Kidney tubule cell (primary cell): ENCODE results near the gene S100A8.
"Not testable (repeated sequence)": the region's sequence is repeated elsewhere in the genome, so short reads cannot be mapped to it uniquely, and the experiment has no call there.

Experiments
- DNase-seq: peaks from one replicate; pipeline ENCODE4 v3.0.0-alpha.2; 2018; ENCODE audit warnings: low spot score

S100A8 gene

GRCh38 chr1:153417136-153417888 is 26.4 kb upstream of the S100A8 start:
- no peak for DNase-seq

GRCh38 chr1:153415850-153416570 is 25.1 kb upstream of the S100A8 start, which contains the start of gene S100A7A:
S100A7A (plus strand) TSS chr1:153416520; CDS start chr1:153418083, 1,563 bp downstream.
- DNase-seq = no peak

- not testable (repeated sequence) for DNase-seq
Measured at GRCh38 chr1:153413961-153414360, 23.1 kb upstream of the S100A8 start.

DNA sequence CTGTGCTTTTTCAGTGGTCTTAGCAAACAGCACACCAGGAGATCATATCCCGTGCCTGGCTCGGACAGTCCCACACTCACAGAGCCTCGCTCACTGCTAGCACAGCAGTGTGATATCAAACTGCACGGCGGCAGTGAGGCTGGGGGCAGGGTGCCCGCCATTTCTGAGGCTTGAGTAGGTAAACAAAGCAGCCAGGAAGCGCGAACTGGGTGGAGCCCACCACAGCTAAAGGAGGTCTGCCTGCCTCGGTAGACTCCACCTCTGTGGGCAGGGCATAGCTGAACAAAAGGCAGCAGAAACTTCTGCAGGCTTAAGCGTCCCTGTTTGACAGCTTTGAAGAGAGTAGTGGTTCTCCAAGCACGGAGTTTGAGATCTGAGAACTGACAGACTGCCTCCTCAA is 16.4 kb upstream of the S100A8 start:
- DNase-seq = not testable (repeated sequence)

GRCh38 chr1:153405825-153406599 is 15.1 kb upstream of the S100A8 start:
- DNase-seq = not testable (repeated sequence)

- DNase-seq = peak; percentile 32
Measured at GRCh38 chr1:153404768-153405167, 13.9 kb upstream of the S100A8 start.

GRCh38 chr1:153404086-153404635 is 13.3 kb upstream of the S100A8 start:
- DNase-seq = no peak

DNA sequence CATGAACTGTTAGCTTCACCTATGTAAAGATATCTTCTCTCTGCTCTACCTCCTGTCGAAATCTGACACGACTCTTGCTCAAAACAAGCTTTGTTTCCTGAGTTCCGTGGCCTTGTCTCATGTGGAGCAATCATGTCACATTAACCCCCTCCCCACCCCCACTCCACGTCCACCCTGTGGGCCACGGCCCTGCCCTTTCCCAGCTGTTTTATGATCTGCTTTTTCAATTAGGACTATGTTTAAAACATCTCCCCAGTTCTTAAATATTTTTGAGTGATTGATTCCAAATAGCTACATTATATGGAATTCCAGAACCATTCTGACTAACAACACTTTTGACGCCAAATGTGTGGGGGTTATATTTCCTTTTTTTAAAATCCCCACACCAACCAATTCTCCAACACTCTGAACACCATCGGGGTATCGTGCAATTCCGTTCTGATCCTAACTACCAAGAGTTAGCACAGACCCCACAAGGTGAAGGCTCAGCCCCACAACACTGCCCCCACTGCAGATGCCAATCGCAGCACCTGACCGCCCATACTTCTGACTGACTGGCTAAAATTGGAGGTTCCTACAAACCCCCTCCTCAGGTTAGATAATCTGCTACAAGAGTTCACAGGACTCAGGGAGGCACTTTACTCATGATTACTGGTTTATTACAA is 12.7 kb upstream of the S100A8 start:
- no peak for DNase-seq

- DNase-seq = no peak
Measured at GRCh38 chr1:153402226-153402625, 11.4 kb upstream of the S100A8 start.

DNA sequence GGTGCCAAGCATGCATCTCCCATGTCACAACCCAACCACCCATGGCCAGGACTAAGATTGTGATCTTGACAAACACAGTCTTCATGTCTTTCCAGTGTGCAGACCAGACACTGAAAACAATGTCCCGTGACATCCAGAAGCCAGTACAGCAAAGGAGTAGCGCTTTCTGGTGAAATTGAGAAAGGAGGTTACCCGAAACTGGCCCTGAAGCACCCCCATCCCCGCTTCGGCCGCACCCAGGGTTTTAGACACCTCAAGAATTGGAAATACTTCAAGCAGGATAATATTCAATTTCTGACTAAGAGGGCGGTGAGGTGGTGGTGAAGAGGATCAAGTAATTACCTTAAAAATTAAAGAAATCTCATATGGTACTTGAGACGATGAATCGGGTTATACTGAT is 10.6 kb upstream of the S100A8 start:
- DNase-seq = no peak

DNA sequence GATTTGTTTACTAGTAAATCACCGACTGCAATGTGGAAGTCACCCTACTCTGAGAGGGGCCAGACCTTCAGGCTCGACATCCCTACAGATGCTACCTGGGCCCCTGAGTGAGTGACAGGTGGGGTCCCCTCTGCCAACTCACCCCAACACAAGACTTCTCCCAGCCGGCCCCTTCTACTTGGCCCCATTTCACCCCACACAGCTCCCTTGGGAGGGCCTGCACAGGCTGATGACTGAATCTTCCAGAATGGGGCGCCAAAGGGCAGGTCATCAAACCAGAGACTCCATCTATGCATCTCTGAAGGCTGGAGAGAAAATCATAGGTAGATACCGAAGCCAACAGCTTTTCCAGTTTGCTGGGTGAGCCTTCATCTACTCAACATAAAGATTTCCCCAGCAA is 9.4 kb upstream of the S100A8 start:
- no peak for DNase-seq

- no peak for DNase-seq
Measured at GRCh38 chr1:153399401-153400055, 8.7 kb upstream of the S100A8 start.

DNA sequence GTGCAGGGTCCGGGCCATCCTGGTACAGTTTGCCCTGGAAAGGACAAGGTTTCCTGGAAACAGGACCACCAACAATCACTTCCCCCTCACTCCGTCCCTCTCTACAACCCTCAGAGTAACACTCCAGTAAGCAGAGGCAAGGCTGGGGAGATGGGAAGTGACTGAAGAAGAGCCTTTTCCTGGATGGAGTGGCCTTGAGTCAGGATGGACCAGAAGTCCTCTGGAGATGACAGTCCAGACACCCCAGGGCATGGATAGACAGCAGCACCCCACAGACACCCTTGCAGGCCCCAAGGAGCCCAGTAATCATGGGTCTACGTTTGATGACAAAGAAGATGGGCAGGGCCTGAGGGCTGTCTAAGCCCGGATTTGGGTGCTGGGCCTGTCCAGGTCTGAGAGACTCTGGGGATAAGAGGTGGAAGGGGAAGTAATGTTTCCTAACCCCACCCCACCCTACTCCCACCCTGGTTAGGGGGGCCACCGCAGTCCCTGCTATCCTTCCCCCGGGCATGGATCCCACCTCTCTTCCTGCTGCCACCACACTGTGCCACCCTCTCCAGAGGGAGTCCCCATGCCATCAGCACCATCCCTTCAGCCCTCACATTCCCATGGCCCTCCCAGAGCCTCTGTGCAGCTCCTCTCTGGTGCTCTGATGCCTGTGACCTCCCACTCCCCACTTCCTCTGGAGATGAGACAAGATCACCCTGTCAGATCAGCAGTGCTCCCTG is 7.2 kb upstream of the S100A8 start:
- DNase-seq = no peak

GRCh38 chr1:153397051-153397923 is 6.4 kb upstream of the S100A8 start:
- DNase-seq = no peak

GRCh38 chr1:153396461-153396860 is 5.6 kb upstream of the S100A8 start:
- no peak for DNase-seq

- DNase-seq = no peak
Measured at GRCh38 chr1:153395776-153396175, 4.9 kb upstream of the S100A8 start.

DNA sequence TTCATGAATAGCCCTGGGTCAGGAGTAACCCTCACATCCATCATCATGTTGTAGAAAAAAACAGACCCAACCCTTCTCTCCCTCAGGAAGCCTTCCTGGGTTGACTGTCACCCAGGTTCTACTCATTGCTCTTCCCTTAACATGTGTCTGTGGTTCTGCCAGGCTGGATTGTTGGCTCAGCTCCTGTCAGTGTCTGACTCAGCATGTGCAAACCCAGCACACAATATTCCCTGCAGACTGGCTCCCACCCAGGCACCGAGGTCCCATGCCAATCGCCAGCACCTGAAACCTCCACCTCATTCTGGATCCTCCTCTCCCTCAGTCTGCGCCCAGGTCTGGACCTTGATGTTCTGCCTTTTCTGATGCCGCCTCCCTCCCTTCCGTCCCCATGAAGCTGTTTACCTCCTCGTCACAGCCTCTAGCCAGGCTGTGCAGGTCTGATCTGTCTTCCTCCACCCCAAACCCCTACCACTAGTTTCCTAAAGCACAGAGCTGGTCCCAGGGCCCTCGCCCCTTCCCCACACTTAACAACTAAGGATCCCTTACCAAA is 4.3 kb upstream of the S100A8 start:
- DNase-seq = peak; percentile 17

- DNase-seq = no peak
Measured at GRCh38 chr1:153394391-153394790, 3.5 kb upstream of the S100A8 start.

- DNase-seq = no peak
Measured at GRCh38 chr1:153393926-153394325, 3.1 kb upstream of the S100A8 start.
